Measurements from ENCODE around the gene CD27. TPM values are rescaled to one million over a fixed set of nuclear protein-coding genes. Genes with fewer than 3 reads are reported as not detected.

Gene CD27
- total and polyA plus RNA-seq, 9 of the 15 experiments (the other 6 are each of a cell fraction or from before 2014, with no cell fraction given): 0.24 TPM; not detected in 8

GRCh38 chr12:6462234-6462995, 17.7 kb downstream of the CD27 start (continued):
- TF ChIP-seq ZNF740 (CRISPR knock-in tag; IDR thresholded peaks at IDR 0.05) (no peak), ZNF740 (tag; IDR thresholded peaks at IDR 0.05) (no peak), ZNF79 (CRISPR knock-in tag; IDR thresholded peaks at IDR 0.05; ENCODE audit: low read depth) (no peak), EGR1 (conservative IDR thresholded peaks at IDR 0.05) (no peak)
- TF ChIP-seq, protein P1, sequence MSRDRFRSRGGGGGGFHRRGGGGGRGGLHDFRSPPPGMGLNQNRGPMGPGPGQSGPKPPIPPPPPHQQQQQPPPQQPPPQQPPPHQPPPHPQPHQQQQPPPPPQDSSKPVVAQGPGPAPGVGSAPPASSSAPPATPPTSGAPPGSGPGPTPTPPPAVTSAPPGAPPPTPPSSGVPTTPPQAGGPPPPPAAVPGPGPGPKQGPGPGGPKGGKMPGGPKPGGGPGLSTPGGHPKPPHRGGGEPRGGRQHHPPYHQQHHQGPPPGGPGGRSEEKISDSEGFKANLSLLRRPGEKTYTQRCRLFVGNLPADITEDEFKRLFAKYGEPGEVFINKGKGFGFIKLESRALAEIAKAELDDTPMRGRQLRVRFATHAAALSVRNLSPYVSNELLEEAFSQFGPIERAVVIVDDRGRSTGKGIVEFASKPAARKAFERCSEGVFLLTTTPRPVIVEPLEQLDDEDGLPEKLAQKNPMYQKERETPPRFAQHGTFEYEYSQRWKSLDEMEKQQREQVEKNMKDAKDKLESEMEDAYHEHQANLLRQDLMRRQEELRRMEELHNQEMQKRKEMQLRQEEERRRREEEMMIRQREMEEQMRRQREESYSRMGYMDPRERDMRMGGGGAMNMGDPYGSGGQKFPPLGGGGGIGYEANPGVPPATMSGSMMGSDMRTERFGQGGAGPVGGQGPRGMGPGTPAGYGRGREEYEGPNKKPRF (IDR thresholded peaks at IDR 0.05; ENCODE audit: low read depth, low read length): no peak

DNA sequence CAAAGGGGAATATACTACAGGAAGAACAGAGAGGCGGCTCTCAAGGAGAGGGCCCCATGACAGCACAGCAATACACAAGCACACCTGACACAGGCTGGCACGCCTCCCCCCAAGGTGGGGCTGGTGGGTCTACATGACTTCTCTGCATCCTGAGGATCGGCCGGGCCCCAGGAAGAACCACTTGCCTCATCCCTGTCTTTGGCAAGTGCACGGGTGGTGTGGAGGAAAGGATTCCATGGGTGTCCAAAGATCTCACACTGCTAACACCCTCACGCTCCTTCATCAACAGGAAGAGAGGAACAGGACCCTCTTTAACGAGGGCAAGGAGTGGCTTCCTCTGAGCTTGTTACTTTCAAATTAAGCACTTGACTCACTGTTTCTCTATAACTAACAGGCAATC, 18.5 kb downstream of the CD27 start:
- intact Hi-C loops (cut with micrococcal nuclease) (no loop called here), in situ Hi-C loops (cut with MboI) (loop anchor here (5.0 to 25.0 kb wide), 2 partner anchors 41 to 401 kb away; no protein-coding TSS in a partner anchor)
- ChIA-PET CTCF (ENCODE audit: low intra/inter-chr PET ratio) (no interaction called here), POLR2A (interaction anchor here (1.0 to 1.7 kb wide), 2 partner anchors 12 to 23 kb away, joined by 3 read pairs; no protein-coding TSS in a partner anchor)
- ATAC-seq (no peak), DNase-seq (ENCODE audit: extremely low read depth in 1 of 4, low spot score in 3 of 4) (no peak), FAIRE-seq (no peak)
- no TSS peak for BruUV-seq (replicated peaks)
- H3K9ac ChIP-seq (ENCODE audit: insufficient read depth in 1 of 2, low read depth in 2 of 2, low read length in 2 of 2): no peak overlapping the region
- H3K9me3 ChIP-seq (replicated peaks; ENCODE audit: control insufficient read depth, insufficient read depth, low read depth, low read length): no peaks in the 10 kb centered on the region
- no peak overlapping the region for H3K4me3 ChIP-seq
- H3K4me1 ChIP-seq (replicated peaks in 1 of 2; ENCODE audit: control insufficient read depth in 2 of 2, insufficient read depth in 2 of 2, low read length in 2 of 2): no peaks in the 10 kb centered on the region; a peak in 1 of 5 replicates
- no peaks in the 10 kb centered on the region for H4K20me1 ChIP-seq (replicated peaks; ENCODE audit: control insufficient read depth, insufficient read depth, low read length)
- H3K9me1 ChIP-seq (ENCODE audit: control insufficient read depth, insufficient read depth, low read length): no peaks in the 10 kb centered on the region
- H2AFZ ChIP-seq (ENCODE audit: low read depth, low read length): no peak overlapping the region
- H3K36me3 ChIP-seq (ENCODE audit: control insufficient read depth, insufficient read depth, low read length): peaks cover 14% of the 10 kb centered on the region; the same call in 2 of the 3 replicates
- H3K27ac ChIP-seq (ENCODE audit: extremely low read depth, low read depth, low read length): no peak overlapping the region
- TF ChIP-seq NFRKB (IDR thresholded peaks at IDR 0.05; ENCODE audit: low read depth) (no peak), EZH2 (IDR thresholded peaks at IDR 0.05; ENCODE audit: borderline replicate concordance, low read depth, low read length) (no peak), CREB5 (CRISPR knock-in tag; IDR thresholded peaks at IDR 0.05) (no peak), SMARCB1 (IDR thresholded peaks at IDR 0.05; ENCODE audit: insufficient read length, low read depth) (no peak), ZNF253 (CRISPR knock-in tag; conservative IDR thresholded peaks at IDR 0.05) (no peak), MYC (IDR thresholded peaks at IDR 0.05; ENCODE audit: low read depth, low read length) (no peak), MYC (CRISPR knock-in tag; IDR thresholded peaks at IDR 0.05; ENCODE audit: borderline replicate concordance, low read depth) (no peak), HOXB6 (CRISPR knock-in tag; IDR thresholded peaks at IDR 0.05; ENCODE audit: borderline replicate concordance) (no peak), ZNF224 (CRISPR knock-in tag; IDR thresholded peaks at IDR 0.05) (no peak)
- TF ChIP-seq, protein P2, sequence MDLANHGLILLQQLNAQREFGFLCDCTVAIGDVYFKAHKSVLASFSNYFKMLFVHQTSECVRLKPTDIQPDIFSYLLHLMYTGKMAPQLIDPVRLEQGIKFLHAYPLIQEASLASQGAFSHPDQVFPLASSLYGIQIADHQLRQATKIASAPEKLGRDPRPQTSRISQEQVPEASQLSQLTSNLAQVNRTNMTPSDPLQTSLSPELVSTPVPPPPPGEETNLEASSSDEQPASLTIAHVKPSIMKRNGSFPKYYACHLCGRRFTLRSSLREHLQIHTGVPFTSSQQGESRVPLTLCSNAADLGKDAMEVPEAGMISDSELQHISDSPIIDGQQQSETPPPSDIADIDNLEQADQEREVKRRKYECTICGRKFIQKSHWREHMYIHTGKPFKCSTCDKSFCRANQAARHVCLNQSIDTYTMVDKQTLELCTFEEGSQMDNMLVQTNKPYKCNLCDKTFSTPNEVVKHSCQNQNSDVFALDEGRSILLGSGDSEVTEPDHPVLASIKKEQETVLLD (IDR thresholded peaks at IDR 0.05): no peak
- no peaks in the 10 kb centered on the region for H3K79me2 ChIP-seq (ENCODE audit: control insufficient read depth, insufficient read depth, low read length)
- 66% methylated on average over 6 of the region's 7 CpGs for WGBS (ENCODE audit: insufficient coverage, low coverage, missing lambda C conversion rate)
- H3K4me2 ChIP-seq (ENCODE audit: insufficient read depth, low read length): no peak overlapping the region
- H3K27me3 ChIP-seq (ENCODE audit: control insufficient read depth in 2 of 2, insufficient read depth in 2 of 2, low read length in 2 of 2): no peaks in the 10 kb centered on the region

Data from K562 (cell line).